Measurements from ENCODE around the gene BUB3.
"Not testable (repeated sequence)": the region's sequence is repeated elsewhere in the genome, so short reads cannot be mapped to it uniquely, and the experiment has no call there.

- TF ChIP-seq EP300 (IDR thresholded peaks at IDR 0.05; ENCODE audit: borderline replicate concordance in 1 of 2, low read depth in 2 of 2, low read length in 2 of 2); CTCF (IDR thresholded peaks at IDR 0.05; ENCODE audit: control extremely low read depth in 1 of 3, insufficient read depth in 1 of 3, low read depth in 1 of 3, low read length in 3 of 3); POLR2AphosphoS5 (IDR thresholded peaks at IDR 0.05; ENCODE audit: low read depth, low read length); SIN3A (conservative IDR thresholded peaks at IDR 0.05 in 1 of 2, IDR thresholded peaks at IDR 0.05 in 1 of 2; ENCODE audit: low read depth in 1 of 2, low read length in 2 of 2); RFX5 (IDR thresholded peaks at IDR 0.05; ENCODE audit: borderline replicate concordance, low read depth, low read length): not testable (repeated sequence)
Observed at GRCh38 chr10:123178390-123178789, 24.2 kb downstream of the BUB3 start.

All from H1 (cell line).